ENCODE measurements around the gene CBFA2T2. TPM values are rescaled to one million over a fixed set of nuclear protein-coding genes. Genes with fewer than 3 reads are reported as not detected.

The CBFA2T2 gene
- total RNA-seq, 1 experiment from 2014 or later = 8.7 TPM

DNA sequence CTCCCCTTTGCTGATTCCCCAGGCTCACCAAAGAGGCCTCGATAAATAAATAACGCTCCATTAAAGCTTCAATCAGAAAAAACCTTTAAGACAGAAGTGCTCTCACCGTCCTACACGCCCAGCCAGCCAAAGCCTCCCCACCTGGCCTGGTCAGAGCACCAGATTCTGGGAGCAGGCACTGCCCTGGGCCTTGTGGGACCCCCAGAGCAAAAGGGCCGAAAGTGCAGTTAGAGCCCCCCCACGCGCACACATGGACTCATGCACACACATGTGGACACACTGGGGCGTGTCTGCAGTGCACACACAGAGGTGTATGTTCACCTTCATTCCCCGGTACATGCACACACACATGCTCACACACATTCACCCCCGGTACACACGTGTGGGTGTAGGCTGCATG is 186.2 kb downstream of the CBFA2T2 start:
- no peaks in the 10 kb centered on the region for H3K27me3 ChIP-seq (replicated peaks)
- peaks cover 74% of the 10 kb centered on the region for H3K36me3 ChIP-seq
- H3K9me3 ChIP-seq (replicated peaks) = no peaks in the 10 kb centered on the region; the same call in 1 of the 2 replicates
- no peak overlapping the region for H3K4me3 ChIP-seq
- peaks cover 27% of the 10 kb centered on the region for H3K4me1 ChIP-seq (replicated peaks)
- no peak for DNase-seq (ENCODE audit: low read depth in 1 of 2, low spot score in 2 of 2)
- no peak overlapping the region for H3K27ac ChIP-seq

DNA sequence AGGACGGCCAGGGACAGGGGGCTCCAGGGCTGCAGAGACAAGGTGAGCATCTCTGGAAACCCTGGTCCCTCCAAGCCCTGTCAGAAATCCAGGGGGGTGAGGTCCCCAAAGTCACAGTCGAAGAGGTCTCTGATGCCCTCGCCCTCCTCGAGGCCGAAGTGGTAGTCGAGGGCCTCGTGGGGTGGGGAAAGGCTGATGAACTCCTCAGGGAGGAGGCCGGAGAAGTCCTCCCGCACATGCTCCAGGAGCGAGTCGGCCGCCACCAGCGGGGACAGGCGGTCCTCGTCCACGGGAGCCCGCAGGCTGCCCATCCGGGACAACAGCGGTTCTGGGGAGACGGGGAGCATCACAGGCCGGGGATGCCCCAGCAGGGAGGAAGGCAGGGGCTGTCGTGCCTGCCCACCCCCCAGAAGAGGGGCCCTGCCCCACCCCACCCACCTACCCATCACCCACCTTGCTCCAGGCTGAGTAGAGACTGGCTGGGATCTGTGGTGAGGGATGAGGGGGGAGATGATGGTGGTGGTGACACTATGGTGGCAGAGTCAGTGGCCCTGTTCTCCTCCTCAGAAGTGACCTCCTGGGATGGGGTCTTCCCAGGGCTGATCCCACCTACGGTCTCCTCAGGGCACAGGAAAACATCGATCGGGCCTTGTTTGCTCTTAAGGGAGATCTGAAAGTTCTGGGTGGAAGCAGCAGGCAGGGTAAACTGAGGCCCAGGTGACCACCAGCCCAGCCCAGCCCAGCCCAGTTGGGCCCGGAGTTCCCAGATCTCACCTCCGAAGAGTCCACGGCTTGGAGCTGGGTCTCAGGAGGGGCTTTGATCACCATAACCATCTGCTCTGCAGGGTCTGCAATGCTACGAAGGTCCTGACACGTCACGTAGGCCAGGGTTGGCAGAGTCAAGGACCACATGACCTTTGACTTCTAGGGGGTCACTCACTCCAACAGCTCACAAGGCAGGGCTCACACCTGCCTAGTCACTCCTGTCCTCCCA is 187.1 kb downstream of the CBFA2T2 start:
- Histone ChIP-seq H3K9me3 (replicated peaks) (no peaks in the 10 kb centered on the region; the same call in 1 of the 2 replicates), H3K27ac (no peak overlapping the region), H3K4me1 (replicated peaks) (peaks cover 27% of the 10 kb centered on the region), H3K36me3 (peaks cover 66% of the 10 kb centered on the region), H3K27me3 (replicated peaks) (no peaks in the 10 kb centered on the region), H3K4me3 (no peak overlapping the region)
- DNase-seq (ENCODE audit: low read depth in 1 of 2, low spot score in 2 of 2) = no peak

DNA sequence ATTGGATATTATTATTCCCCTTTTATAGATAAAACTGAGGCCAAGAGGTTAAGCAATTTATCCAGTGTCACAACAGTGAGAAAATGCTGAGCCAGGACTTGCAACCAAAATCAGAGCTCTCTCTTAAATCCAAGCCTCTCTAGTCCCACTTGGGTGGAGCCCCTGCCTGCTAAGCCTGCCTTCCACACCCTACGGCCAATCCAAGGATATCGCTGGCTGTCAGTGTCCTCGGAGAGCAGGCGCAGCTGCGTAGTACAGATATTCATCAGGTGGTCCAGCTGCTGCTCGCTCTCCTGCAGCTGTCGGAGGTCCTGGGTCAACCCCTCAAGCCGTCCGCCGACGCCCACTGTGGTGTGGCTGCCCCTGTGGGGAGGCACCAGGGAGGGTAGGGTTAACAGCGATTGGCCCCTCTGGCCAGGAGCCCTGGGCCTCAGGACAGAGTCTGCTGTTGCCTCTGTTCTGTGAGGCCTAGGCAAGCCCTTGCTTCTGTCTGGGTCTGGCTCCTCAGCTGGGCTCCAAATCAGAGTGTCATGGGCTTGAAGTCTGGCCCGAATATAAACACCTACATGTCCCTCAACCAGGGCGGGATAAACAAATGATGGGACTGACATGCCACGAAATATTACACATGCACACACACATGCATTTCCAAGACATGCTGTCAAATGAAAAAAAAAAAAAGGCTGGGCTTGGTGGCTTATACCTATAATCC is 188.3 kb downstream of the CBFA2T2 start:
- Histone ChIP-seq H3K27ac (no peak overlapping the region), H3K36me3 (peaks cover 55% of the 10 kb centered on the region), H3K27me3 (replicated peaks) (no peaks in the 10 kb centered on the region), H3K4me1 (replicated peaks) (peaks cover 21% of the 10 kb centered on the region), H3K4me3 (no peak overlapping the region), H3K9me3 (replicated peaks) (no peaks in the 10 kb centered on the region; the same call in 1 of the 2 replicates)
- DNase-seq (ENCODE audit: low read depth in 1 of 2, low spot score in 2 of 2) = no peak

DNA sequence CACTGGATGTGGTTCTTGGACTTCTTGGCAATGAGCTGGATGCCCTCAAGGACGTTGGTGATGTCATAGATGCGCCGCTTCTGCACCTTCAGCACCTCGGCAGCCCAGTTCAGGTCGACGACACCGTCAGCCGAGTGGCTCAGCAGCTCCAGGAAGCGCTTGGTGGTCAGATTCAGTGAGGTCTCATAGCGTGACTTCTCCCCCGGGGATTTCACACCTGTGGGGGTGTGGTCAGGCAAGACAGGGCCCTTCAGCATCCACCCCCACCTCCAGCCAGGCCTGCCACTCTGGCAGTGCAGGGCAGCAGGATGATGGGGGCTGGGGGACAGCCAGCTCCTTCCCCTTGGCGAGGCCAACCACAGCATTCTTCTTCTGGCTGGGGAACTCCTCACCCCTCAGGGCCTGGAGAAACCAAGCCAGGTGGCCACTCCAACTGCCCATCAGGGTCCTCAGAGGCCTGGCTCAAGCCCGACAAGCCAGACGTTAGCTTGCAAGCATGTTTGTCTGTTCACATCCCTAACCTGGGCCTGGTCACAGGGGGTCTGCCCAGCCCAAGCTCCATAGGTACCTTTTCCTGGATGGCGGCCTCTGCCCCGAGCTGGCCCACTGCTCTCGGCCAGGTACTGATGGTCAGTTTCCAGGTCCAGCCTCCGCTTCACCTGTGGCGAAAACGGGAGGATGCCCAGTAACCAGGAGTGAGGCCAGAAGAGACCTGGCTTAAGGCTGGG is 190.0 kb downstream of the CBFA2T2 start:
- no peak overlapping the region for H3K27ac ChIP-seq
- DNase-seq (ENCODE audit: low read depth in 1 of 2, low spot score in 2 of 2) = no peak
- H3K4me3 ChIP-seq = no peak overlapping the region
- H3K9me3 ChIP-seq (replicated peaks) = no peaks in the 10 kb centered on the region
- no peaks in the 10 kb centered on the region for H3K27me3 ChIP-seq (replicated peaks)
- H3K36me3 ChIP-seq = peaks cover 49% of the 10 kb centered on the region
- H3K4me1 ChIP-seq (replicated peaks) = peaks cover 8% of the 10 kb centered on the region

DNA sequence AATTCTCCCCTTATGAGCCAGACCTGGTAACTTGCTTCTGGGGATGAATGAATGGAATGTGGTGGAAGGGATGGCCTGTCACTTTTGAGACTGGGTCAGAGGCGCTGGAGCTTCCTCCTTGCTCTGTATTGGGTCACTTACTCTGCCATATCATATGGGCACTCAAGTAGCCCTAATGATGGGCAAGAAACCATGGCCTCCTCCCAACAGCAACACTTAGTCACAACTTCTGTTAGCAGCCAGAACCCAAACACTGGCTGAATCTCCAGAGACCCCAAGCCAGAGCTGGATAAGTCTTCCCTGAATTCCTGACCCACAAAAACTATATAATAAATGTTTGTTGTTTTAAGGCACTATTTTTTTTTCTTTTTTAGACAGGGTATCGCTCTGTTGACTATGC is 190.8 kb downstream of the CBFA2T2 start:
- peaks cover 12% of the 10 kb centered on the region for H3K4me1 ChIP-seq (replicated peaks)
- no peak for DNase-seq (ENCODE audit: low read depth in 1 of 2, low spot score in 2 of 2)
- H3K9me3 ChIP-seq (replicated peaks) = no peaks in the 10 kb centered on the region
- H3K4me3 ChIP-seq = no peak overlapping the region
- peaks cover 49% of the 10 kb centered on the region for H3K36me3 ChIP-seq
- no peak overlapping the region for H3K27ac ChIP-seq
- H3K27me3 ChIP-seq (replicated peaks) = no peaks in the 10 kb centered on the region

DNA sequence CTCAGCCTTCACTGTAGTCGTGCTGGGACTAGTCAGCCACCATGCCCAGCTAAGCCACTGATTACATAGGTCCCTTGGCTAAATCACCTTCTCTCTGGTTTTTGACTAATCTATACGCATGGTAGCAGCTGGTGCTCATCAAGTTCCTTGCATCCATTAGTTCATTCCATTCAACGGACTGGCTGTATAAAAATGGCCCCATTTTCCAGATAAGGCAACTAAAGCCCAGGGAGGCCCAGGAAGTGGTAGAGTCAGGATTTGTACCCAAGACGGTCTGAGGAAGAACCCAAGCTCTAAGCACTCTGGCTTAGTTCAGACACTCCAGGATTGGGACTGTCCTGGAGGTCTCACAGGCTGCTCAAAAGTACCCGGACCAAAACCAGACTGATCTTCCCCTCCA is 191.4 kb downstream of the CBFA2T2 start:
- Histone ChIP-seq H3K4me3 (no peak overlapping the region), H3K4me1 (replicated peaks) (peaks cover 15% of the 10 kb centered on the region), H3K27ac (no peak overlapping the region), H3K9me3 (replicated peaks) (no peaks in the 10 kb centered on the region), H3K36me3 (peaks cover 46% of the 10 kb centered on the region), H3K27me3 (replicated peaks) (no peaks in the 10 kb centered on the region)
- DNase-seq (ENCODE audit: low read depth in 1 of 2, low spot score in 2 of 2) = no peak

DNA sequence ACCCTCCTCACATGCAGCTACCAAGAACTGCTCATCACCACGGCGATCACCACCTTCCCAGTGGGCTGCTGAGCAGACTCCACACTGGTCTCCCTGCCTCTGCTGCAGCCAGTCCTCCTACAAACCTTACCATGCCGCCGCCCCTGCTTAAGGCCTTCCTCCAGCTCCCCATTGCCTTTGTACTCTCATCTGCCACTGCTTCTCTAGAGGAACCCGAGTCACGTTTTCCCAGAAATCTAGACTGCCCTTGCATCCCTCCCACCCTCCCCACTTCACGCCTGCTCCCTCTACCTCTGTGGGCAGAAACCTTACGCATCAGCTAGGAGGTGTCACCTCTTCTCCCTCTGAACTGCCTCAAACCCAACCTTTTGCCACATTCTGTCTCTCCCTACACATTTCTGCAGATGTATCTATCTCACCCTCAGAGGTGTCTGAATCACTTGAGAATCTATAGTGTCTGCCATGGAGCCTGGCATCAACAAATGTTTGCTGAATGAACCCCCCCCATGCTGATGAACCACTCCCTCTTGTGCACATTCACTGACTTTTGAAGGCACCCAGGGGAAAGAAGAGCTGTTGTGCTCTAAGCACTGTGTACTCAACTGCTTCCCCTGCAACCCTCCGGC is 191.9 kb downstream of the CBFA2T2 start:
- H3K36me3 ChIP-seq = peaks cover 41% of the 10 kb centered on the region
- no peaks in the 10 kb centered on the region for H3K27me3 ChIP-seq (replicated peaks)
- DNase-seq (ENCODE audit: low read depth in 1 of 2, low spot score in 2 of 2) = no peak
- no peaks in the 10 kb centered on the region for H3K9me3 ChIP-seq (replicated peaks)
- H3K4me1 ChIP-seq (replicated peaks) = peaks cover 19% of the 10 kb centered on the region
- H3K4me3 ChIP-seq = no peak overlapping the region
- H3K27ac ChIP-seq = no peak overlapping the region

DNA sequence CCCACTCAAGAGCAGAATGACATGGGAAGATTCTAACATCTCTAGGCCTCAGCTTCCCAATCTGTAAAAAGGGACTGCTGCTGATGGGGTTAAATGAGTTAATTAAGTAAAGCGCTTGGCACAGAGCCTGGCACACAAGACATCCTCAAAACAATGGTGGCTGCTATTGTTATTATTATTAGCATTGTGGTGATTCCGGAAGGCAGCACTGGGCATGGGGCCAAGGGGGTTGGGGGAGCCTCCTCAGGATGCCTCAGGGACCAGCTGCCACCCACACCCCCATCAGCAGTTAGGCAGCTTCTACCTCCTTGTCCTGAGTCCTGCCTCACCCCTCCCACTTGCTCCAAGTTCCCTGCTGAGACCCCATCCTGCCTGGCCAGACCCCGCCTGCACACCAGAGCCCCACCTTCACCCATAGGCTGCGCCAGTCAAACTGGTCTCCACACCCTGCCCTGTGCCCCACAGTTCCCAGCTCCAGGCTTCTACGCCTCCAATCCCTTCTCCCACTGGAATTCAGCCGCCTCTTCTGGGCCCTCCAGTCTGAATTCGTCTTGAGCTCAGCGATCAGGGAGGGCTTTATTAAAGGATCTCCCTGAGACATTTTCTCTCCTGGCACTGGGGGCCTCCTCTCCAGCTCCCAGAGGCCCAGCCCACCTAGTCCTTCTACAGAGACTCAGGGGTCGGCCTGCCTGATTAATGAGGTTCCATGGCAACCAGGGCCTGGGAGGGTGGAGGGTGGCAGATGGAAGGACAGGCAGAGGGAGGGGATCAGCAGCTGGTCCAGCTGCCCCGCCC is 194.8 kb downstream of the CBFA2T2 start:
- DNase-seq (ENCODE audit: low read depth in 1 of 2, low spot score in 2 of 2) = peak in 1 of 2 experiments; percentile 31
- Histone ChIP-seq H3K27ac (no peak overlapping the region; the same call in 1 of the 2 replicates), H3K27me3 (replicated peaks) (no peaks in the 10 kb centered on the region), H3K4me3 (peak overlapping the region; percentile 68), H3K36me3 (peaks cover 13% of the 10 kb centered on the region), H3K4me1 (replicated peaks) (peaks cover 36% of the 10 kb centered on the region), H3K9me3 (replicated peaks) (no peaks in the 10 kb centered on the region)

DNA sequence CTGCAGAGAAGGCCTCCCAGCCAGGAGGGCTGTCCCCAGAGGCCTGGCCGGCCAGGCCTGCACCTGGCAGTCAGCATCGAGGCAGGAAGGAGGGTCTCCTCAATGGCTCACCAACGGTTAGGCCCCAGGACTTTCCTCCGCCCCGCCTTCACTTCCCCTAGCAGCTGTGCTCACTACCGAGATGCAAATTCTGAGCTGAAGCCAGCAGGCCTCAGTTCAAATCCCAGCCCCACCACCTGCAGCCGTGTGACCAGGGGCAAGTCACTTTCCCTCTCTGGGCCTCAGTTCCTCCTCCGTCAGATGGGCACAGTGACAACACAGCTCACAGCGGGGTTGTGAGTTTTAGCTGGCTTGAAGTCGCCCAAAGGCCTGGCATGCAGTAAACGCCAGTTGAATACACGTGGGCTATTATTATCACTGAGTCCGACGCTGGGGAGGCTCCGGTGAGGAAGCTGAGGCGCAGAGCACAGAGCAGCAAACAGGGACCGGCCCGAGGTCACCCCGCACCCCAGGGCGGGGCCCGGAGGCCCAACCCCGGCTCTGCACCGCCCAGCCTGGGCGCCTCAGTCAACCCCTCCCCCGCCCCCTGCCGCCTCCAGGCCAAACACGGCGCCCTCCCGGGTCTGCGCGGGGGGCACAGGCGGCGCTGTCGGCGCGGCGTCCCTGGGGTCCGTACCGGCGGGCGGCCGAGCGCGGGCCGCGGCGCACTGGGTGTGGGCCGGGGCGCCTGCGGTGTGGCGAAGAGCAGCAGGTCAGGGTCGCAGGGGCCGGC is 195.6 kb downstream of the CBFA2T2 start:
- Histone ChIP-seq H3K36me3 (peaks cover 5% of the 10 kb centered on the region; the same call in 1 of the 2 replicates), H3K27ac (peak overlapping the region; percentile 43), H3K4me1 (replicated peaks) (peaks cover 43% of the 10 kb centered on the region), H3K27me3 (replicated peaks) (no peaks in the 10 kb centered on the region), H3K9me3 (replicated peaks) (no peaks in the 10 kb centered on the region), H3K4me3 (peak overlapping the region; percentile 68)
- DNase-seq (ENCODE audit: low read depth in 1 of 2, low spot score in 2 of 2) = peak in 1 of 2 experiments; percentile 37

DNA sequence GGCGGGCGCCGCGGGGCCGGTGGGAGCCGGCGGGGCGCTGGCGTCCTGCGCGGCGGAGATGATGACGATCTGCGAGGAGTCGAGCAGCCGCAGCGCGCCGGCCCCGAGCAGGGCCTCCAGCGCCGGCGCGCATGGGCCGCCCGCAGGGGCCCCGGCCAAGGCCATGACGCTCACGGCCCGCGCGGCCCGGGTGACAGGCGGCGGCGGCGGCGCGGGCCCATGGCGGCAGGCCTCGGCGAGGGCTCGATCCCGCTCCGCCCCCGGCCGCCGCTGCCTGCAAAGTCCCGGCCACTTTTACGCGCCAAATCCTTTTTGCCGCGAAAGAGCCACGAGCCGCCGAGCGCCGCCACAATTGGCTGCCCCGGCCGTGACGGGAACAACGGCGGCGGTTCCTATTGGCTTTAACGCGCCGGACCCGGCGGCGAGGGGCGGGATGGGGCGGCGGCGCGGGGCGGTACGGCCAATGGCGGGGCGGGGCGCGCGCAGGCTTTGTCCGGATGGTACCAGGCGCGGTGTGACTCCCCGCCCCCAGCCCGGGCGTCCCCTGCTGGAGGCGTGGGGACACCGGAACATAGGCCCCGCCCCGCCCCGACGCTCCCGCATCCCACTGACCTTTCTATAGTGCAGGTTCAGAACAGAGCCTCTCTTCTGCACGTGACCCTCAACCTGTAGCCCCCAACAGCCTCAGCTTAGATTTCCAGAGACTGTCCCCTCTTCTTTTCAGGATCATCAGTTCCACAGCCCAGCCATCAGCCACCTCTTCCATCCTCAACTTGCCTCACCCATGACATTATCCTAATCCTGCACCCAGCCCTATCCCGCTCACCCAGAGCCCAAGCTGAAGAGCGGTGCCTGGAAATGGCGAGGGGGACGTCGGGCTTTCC is 196.4 kb downstream of the CBFA2T2 start, which contains the start of gene E2F1:
Gene E2F1, minus strand, starts transcription at position 286 of the 884 bp plus-strand sequence. Its CDS starts 121 bp downstream, at position 165.
- Histone ChIP-seq H3K36me3 (peaks cover 3% of the 10 kb centered on the region; the same call in 1 of the 2 replicates), H3K27ac (peak within 1 kb of the TSS; percentile 43), H3K9me3 (replicated peaks) (no peaks in the 10 kb centered on the region), H3K4me1 (replicated peaks) (peaks cover 46% of the 10 kb centered on the region), H3K27me3 (replicated peaks) (no peaks in the 10 kb centered on the region), H3K4me3 (peak within 1 kb of the TSS; percentile 68)
- peak; percentile 75 to 97 for DNase-seq (ENCODE audit: low read depth in 1 of 2, low spot score in 2 of 2)

DNA sequence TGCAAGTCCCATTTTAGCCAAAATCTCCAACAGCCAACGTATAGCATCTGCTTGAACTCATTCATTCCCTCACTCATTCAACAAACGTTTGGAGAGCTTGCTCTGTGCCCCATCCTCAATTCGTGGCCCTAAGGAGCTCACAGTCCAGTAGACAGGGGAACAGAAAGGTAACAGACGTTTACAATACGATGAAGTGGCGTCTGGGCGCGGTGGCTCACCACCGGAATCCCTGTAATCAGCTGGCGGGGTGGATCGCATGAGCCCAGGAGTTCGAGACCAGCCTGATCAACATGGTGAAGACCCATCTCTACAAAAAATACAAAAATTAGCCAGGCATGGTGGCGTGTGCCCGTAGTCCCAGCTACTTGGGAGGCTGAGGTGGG is 197.1 kb downstream of the CBFA2T2 start:
- Histone ChIP-seq H3K4me3 (peak overlapping the region; percentile 68; the same call in 1 of the 2 replicates), H3K36me3 (0 out of 2 replicates have a peak, but pooled peaks cover 3% of the 10 kb centered on the region), H3K9me3 (replicated peaks) (no peaks in the 10 kb centered on the region), H3K27ac (peak overlapping the region; percentile 18), H3K27me3 (replicated peaks) (no peaks in the 10 kb centered on the region), H3K4me1 (replicated peaks) (peaks cover 46% of the 10 kb centered on the region)
- no peak for DNase-seq (ENCODE audit: low read depth in 1 of 2, low spot score in 2 of 2)
